ENCODE results near the gene PPP1R3G. TPM values are rescaled to one million over a fixed set of nuclear protein-coding genes. Genes with fewer than 3 reads are reported as not detected.

Gene PPP1R3G
- total and polyA plus RNA-seq, 2 of the 13 experiments (the other 11 are each of a cell fraction or from before 2014, with no cell fraction given): 1.2 to 1.3 TPM

DNA sequence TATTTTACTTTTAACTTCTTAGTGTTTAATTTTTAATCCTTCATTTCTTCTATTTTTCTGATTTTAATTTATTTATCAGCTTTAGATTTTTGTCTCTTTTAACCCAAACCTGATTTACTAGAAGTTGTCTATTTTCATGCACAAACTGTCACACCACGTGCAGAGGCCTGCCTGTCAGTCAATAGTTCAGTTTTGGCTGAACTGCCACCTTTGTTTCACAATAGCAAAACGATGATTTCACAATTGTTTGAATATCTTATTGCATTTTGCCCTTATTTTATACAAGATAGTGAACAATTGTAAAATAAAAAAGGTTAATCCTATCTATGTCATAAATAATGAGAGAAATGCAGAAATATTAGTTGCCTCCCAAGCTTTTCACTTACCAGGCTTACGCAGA lies 24.0 kb upstream of the PPP1R3G start (continued):
- TF ChIP-seq ZNF207 (IDR thresholded peaks at IDR 0.05; ENCODE audit: borderline replicate concordance) (no peak), PHF21A (CRISPR knock-in tag; IDR thresholded peaks at IDR 0.05) (peak; percentile 51), ZNF317 (CRISPR knock-in tag; IDR thresholded peaks at IDR 0.05) (no peak), ZNF343 (CRISPR knock-in tag; IDR thresholded peaks at IDR 0.05) (no peak), KLF9 (CRISPR knock-in tag; IDR thresholded peaks at IDR 0.05; ENCODE audit: low read depth) (0 out of 2 replicates have a peak, but pooled peaks have one; percentile 15), HMG20A (CRISPR knock-in tag; IDR thresholded peaks at IDR 0.05; ENCODE audit: borderline replicate concordance) (peak; percentile 51), ZNF703 (CRISPR knock-in tag; IDR thresholded peaks at IDR 0.05; ENCODE audit: borderline replicate concordance) (0 out of 2 replicates have a peak, but pooled peaks have one; percentile 19), ETV5 (CRISPR knock-in tag; IDR thresholded peaks at IDR 0.05; ENCODE audit: borderline replicate concordance) (peak; percentile 20; the same call in 1 of the 2 replicates), MYC (CRISPR knock-in tag; IDR thresholded peaks at IDR 0.05; ENCODE audit: borderline replicate concordance) (peak; percentile 42; the same call in 1 of the 2 replicates), FOXA3 (CRISPR knock-in tag; IDR thresholded peaks at IDR 0.05) (peak; percentile 71; the same call in 1 of the 2 replicates), FOXO1 (CRISPR knock-in tag; IDR thresholded peaks at IDR 0.05) (peak; percentile 45; the same call in 1 of the 2 replicates), PBX2 (CRISPR knock-in tag; IDR thresholded peaks at IDR 0.05) (peak; percentile 83), RCOR2 (CRISPR knock-in tag; IDR thresholded peaks at IDR 0.05) (peak; percentile 53; the same call in 1 of the 2 replicates), ZBTB34 (CRISPR knock-in tag; IDR thresholded peaks at IDR 0.05) (no peak), TEF (CRISPR knock-in tag; IDR thresholded peaks at IDR 0.05) (0 out of 2 replicates have a peak, but pooled peaks have one; percentile 25), ZNF678 (CRISPR knock-in tag; IDR thresholded peaks at IDR 0.05) (no peak), KAT8 (CRISPR knock-in tag; IDR thresholded peaks at IDR 0.05) (peak; percentile 73), ZNF10 (CRISPR knock-in tag; IDR thresholded peaks at IDR 0.05; ENCODE audit: borderline replicate concordance, low read depth) (no peak), MIXL1 (CRISPR knock-in tag; IDR thresholded peaks at IDR 0.05) (peak; percentile 62; the same call in 1 of the 2 replicates), ZNF24 (IDR thresholded peaks at IDR 0.05) (no peak), CENPX (CRISPR knock-in tag; IDR thresholded peaks at IDR 0.05) (no peak), ZNF513 (CRISPR knock-in tag; conservative IDR thresholded peaks at IDR 0.05) (no peak), ZNF780A (CRISPR knock-in tag; IDR thresholded peaks at IDR 0.05) (no peak), ZNF644 (CRISPR knock-in tag; IDR thresholded peaks at IDR 0.05; ENCODE audit: low read depth) (no peak), HNF4G (IDR thresholded peaks at IDR 0.05; ENCODE audit: borderline replicate concordance, low read depth, low read length) (peak; percentile 46; the same call in 1 of the 2 replicates), HNF4G (CRISPR knock-in tag; IDR thresholded peaks at IDR 0.05; ENCODE audit: borderline replicate concordance, low read depth) (0 out of 2 replicates have a peak, but pooled peaks have one; percentile 38)
- TF ChIP-seq, protein P1, sequence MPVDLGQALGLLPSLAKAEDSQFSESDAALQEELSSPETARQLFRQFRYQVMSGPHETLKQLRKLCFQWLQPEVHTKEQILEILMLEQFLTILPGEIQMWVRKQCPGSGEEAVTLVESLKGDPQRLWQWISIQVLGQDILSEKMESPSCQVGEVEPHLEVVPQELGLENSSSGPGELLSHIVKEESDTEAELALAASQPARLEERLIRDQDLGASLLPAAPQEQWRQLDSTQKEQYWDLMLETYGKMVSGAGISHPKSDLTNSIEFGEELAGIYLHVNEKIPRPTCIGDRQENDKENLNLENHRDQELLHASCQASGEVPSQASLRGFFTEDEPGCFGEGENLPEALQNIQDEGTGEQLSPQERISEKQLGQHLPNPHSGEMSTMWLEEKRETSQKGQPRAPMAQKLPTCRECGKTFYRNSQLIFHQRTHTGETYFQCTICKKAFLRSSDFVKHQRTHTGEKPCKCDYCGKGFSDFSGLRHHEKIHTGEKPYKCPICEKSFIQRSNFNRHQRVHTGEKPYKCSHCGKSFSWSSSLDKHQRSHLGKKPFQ (CRISPR knock-in tag; IDR thresholded peaks at IDR 0.05; ENCODE audit: insufficient replicate concordance): peak; percentile 8
